HG03575 (cell line): Measurements from ENCODE around the gene TRIM65.
"Not testable (repeated sequence)": the region's sequence is repeated elsewhere in the genome, so short reads cannot be mapped to it uniquely, and the experiment has no call there.

Experiments used
- ATAC-seq: cut with Tn5 transposase; IDR thresholded peaks from one replicate; pipeline ENCODE4 v1.9.1; 2021; ENCODE audit not compliant: unreplicated experiment, insufficient number of reproducible peaks, low FRiP score; ENCODE audit errors: extremely low read depth

TRIM65 gene

DNA sequence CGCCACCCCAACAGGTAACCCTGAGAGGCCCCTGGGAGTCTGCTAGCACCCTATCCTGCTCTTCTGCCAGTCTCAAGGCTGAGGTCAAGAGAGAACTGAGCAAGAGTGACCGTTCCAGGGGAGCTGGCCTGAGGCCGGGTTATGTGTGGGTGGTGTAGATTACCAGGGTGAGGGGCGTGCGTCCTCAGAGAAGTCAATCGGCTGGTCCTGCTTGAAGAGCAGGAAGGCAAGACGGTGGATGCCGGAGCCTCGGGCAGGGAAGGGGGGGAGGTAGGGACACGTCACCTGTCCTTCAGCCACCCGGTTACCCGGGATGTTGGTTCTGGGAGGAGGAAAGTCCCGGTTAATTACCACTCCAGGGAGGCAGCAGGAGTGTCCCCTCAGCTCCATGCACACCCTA is 2.6 kb upstream of the TRIM65 start:
- no peak for ATAC-seq

DNA sequence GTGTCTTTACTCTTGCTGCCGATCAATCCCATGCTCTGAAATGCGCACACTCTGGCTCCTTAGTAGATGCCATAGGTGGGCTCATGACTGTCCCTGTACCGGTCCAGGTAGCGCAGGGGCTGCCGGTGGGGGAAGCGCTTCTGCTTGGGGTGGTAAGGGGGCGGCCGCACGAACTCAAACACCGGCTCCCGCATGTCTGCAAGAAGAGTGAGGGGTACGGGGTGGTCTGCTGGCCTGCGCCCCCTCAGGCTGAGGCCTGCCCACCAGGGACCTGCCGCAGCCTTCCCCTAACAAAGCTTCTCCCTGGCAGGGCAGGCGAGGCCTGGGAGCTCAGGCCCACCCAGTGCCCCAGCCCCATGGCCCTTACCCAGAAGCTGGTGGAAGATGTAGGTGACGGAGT is 2.0 kb upstream of the TRIM65 start:
- no peak for ATAC-seq

- no peak for ATAC-seq
These were observed 1.3 kb upstream of the TRIM65 start for GRCh38 chr17:75898065-75898464.

DNA sequence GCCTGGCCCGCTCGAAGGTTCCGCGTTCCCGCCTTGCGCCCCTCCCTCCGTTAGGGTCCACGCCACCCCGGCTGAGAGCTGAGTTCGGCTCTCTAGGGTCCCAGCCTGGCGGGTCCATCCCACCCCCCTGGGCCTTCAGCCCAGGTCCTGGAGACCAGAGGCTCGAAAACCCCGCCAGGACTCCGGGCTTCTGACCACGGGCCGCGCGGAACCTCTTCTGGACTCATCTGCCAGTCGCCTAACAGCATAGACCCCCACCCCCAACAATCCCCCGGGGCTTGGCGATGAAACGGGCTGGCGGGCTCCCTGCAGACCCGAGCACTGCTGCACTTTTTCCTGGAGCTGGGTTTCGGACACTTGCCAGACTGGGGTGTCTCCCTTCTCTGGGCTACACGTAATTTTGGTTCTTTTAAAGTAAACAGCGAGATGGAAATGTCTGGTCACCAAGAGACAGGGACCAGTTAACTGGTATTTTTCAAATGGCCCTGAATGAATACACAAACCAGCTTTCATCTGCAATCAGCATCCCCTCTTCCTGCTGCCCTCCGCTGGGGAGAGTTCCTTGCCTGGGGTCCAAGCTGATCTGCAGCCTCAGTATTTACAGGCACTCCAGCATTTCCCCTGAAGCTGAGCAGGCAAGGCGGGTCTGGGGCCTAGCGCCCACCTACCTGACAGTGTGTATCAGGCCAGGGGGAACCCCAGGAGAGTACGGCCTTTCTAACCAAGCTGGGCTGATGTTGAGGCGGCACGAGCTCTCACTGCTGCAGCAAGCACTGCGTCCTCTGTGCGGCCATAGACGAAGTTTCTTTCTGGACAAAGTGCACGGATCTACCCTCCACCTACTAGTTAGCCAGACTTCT is 639 bp upstream of the TRIM65 start:
- no peak for ATAC-seq

GRCh38 chr17:75895370-75896155 is 1.2 kb downstream of the TRIM65 start:
- no peak for ATAC-seq

DNA sequence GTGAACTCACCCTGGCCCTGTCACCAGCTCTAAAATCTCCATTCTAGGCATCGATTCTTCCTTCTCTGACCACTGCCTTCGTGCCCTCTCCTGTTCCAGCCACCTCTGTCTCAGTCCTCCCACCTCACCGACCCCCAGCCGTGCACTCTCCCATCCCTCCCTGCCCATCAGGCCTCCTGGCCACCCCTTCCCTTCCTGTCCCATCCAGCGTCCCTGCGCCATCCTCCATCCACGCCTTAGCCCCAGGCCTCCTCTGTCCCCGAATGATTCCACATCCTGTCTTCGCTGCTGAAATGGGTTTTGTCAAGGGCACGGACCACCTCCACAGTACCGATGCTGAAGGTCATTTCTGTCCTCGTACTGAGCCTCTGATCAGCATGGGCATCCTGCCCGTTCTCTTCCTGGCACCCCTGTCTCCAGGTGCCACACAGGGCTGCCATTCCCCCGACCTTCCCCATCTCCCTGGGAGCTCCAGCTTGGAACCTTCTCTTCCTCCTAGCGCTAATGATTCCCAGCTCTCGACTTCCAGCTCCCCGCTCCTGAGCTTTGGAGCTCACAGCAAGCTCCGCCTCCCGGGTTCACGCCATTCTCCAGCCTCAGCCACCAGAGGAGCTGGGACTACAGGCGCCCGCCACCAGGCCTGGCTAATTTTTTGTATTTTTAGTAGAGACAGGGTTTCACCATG is 2.6 kb downstream of the TRIM65 start:
- ATAC-seq = no peak

DNA sequence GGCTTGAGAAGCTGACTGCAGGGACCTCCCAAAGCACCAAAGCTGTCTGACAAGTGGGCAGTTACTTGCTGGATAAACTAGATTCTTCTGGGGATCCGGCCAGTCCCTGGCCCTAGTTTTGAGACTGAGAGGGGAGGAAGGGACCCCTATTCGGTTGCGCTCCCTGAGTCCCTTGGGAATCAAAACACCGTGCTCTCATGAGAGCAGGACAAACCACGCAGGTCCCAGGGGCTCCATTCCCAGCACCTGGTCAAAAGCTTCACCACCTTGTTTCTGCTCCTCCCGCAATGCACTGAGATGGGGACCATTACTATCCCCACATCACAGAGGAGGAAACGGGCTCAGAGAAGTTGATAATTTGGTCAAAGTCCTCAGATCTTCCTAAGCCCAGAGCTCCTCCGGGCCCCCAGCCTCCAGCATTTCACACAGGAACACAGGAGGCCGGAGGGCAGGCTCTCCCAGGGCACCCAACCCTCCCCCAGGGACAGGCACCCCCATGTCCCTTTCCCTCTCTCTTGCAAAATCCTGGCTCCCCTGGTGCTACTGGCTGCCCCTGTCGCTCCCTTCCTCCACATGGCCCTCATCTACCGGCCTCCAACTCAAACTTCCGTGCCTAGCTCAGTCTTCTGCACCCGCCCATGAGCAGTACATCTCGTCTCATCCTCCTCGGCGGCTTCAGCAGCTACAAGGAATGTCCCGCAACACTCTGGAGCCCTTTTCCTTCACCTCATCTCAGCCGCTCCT is 3.3 kb downstream of the TRIM65 start:
- ATAC-seq = no peak

GRCh38 chr17:75892556-75893224 is 4.1 kb downstream of the TRIM65 start:
- no peak for ATAC-seq

DNA sequence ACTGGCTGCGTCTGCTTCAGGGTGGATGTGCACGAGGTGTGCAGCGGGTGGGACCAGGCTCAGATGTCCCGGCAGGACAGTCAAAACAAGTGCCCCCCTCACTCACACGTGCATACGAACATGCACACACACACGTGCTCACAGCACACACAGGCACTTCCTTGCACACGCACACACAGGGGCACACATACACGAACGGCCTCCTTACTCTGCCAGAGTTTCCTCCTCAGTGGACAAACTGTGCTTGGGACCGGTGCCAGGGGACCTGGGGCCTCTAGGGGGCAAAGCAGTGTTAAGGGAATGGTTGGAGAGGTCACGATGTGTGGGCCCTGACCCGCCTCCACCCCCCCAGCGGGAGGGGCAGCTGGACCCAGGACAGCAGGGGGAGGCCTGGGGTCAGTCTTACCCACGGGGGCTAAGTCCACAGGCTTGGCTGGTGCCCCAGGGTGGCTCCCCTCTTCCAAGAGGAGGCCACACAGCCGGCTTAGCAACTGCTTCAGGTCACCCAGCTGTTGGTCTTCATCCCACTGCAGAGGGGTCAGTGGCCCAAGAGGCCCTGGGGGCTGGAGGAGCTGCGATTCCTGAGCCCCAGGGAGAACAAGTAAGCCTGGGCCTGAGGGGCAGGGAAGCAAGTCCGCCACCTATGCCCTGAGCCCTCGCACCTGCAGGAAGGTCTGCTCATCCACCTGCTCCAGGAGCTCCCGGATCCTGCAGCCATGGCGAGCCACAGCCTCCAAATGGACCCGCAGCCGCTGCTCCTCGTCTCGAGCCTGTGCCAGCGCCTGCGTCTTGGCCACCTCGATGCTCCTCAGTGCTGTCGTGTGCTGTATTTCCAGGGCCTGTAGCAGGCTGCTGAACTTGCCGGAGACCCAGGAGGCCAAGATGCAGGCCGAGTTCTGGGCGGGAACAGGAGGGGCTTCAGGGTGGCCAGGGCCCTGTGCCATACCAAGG is 4.9 kb downstream of the TRIM65 start:
- ATAC-seq = no peak

GRCh38 chr17:75891022-75891604 is 5.6 kb downstream of the TRIM65 start:
- no peak for ATAC-seq

DNA sequence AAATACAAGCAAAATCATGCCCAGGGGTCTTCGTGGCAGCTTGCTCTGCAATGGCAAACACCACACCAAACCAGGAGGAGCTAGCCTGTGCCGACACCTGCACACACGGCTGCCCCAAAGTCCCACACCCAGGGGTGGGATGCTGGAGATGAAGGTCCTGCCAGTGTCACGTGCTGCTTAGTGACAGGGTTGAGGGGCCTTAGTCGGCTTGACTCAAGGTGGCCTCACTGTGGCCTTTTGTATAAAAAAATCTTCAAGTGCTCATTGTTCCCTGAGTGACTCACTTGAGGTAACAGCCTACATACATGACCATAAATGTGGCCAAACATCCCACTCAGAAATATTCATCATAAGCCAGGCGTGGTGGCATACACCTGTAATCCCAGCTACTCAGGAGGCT is 7.3 kb downstream of the TRIM65 start:
- ATAC-seq = no peak

- ATAC-seq = no peak
These were observed 8.3 kb downstream of the TRIM65 start for GRCh38 chr17:75888484-75888883.

- not testable (repeated sequence) for ATAC-seq
These were observed 10.9 kb downstream of the TRIM65 start for GRCh38 chr17:75885860-75886259.

DNA sequence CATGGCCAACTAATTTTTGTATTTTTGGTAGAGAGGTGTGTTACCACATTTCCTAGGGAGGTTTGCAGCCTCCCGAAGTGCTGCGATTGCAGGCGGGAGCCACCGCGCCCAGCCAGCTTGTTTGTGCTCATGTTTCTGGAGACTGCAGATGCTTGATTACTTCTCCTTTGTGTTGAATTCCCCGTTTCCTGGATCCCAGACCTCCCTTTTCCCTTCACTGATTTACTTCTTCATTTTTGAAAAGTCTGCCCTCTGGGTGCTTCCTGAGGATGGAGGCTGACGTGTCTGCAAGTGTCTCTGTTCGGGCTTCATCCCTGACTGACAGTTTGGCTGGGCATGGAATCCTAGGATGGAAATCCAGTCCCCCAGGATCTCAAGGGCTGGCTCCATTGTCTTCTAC is 11.3 kb downstream of the TRIM65 start:
- ATAC-seq = no peak

DNA sequence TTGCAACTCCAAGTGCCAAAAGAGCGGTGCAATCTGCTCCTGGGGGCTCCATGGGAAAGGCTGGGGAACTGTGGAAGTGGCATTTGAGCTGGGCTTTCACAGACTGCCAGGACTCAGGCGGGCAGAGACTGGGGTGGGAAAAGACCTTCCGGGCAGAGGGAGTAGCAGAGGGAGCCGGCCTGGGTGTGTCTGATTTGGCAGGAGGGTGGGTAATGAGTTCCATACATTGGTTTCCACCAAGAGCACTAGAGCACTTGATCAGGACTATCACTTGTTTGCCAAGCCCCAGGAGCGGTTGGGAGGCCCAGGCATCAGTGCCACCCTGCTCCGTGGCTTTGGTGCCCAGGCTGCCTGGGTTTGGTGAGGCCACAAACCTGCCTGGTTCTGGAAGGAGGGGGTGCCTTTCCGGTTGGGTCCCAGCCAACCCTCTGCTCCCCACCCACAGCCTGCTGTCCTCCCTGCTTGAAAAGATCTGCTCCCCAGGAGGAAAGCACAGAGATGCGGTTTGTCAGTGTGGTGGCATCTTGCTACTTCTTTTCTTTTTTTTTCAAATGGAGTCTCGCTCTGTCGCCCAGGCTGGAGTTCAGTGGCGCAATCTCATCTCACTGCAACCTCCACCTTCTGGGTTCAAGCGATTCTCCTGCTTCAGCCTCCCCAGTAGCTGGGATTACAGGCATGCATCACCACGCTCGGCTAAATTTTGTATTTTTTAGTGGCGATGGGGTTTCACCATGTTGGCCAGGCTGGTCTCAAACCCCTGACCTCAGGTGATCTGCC is 14.9 kb downstream of the TRIM65 start:
- no peak for ATAC-seq

GRCh38 chr17:75880266-75880665 is 16.5 kb downstream of the TRIM65 start:
- no peak for ATAC-seq
